GM19239 (cell line): ENCODE measurements around the gene OR13J1.

Source experiments
- DNase-seq: peaks from one replicate; pipeline ENCODE4 v3.0.0; 2011; ENCODE audit warnings: low spot score; ENCODE audit not compliant: insufficient read length
- FAIRE-seq: peaks from 2 replicates; lab custom pipeline; 2011; peaks lifted over from hg19 to GRCh38; lab: Jason Lieb, UNC

OR13J1 gene

GRCh38 chr9:35836595-35836994 lies 33.6 kb downstream of the OR13J1 start:
- FAIRE-seq (no peak), DNase-seq (no peak)

GRCh38 chr9:35835766-35836165 lies 34.4 kb downstream of the OR13J1 start:
- DNase-seq (no peak), FAIRE-seq (no peak)

- no peak for FAIRE-seq
Measured at GRCh38 chr9:35835216-35835632, 35.0 kb downstream of the OR13J1 start.

GRCh38 chr9:35834260-35835215 lies 35.7 kb downstream of the OR13J1 start:
- FAIRE-seq (peak; percentile 79), DNase-seq (no peak)

More at GRCh38 chr9:35835216-35835632, 35.0 kb downstream of the OR13J1 start:
- no peak for DNase-seq

GRCh38 chr9:35832814-35833213 lies 37.4 kb downstream of the OR13J1 start:
- FAIRE-seq (no peak), DNase-seq (no peak)

- FAIRE-seq (no peak), DNase-seq (no peak)
Measured at GRCh38 chr9:35831040-35831439, 39.2 kb downstream of the OR13J1 start.

GRCh38 chr9:35829764-35830096 lies 40.5 kb downstream of the OR13J1 start:
- FAIRE-seq, result no peak
- DNase-seq, result no peak

GRCh38 chr9:35829084-35829763 lies 41.0 kb downstream of the OR13J1 start, which contains the start of gene TMEM8B:
TSS of gene TMEM8B (plus strand) at chr9:35829228. CDS start at chr9:35829448, 220 bp downstream.
- FAIRE-seq (peak; percentile 86), DNase-seq (peak; percentile 91)

GRCh38 chr9:35828716-35829083 lies 41.5 kb downstream of the OR13J1 start, which contains the start of gene FAM221B:
TSS of gene FAM221B (minus strand) at chr9:35828732. CDS start at chr9:35826161, 2,571 bp downstream.
- DNase-seq (no peak), FAIRE-seq (no peak)

GRCh38 chr9:35827486-35827885 lies 42.7 kb downstream of the OR13J1 start:
- FAIRE-seq (no peak), DNase-seq (no peak)

- DNase-seq (no peak), FAIRE-seq (peak; percentile 86)
Measured at GRCh38 chr9:35826071-35826701, 44.0 kb downstream of the OR13J1 start.

- FAIRE-seq (no peak), DNase-seq (no peak)
Measured at GRCh38 chr9:35822926-35823325, 47.3 kb downstream of the OR13J1 start.

- no peak for DNase-seq
- no peak for FAIRE-seq
Measured at GRCh38 chr9:35820076-35820475, 50.1 kb downstream of the OR13J1 start.
